GM12872 (cell line): ENCODE data around the gene SLC4A8.

ENCODE experiments used
- TF ChIP-seq, protein P1 (sequence below): IDR thresholded peaks from 3 replicates; pipeline ENCODE4 v1.5.1; 2011; ENCODE audit warnings: low read depth, mild to moderate bottlenecking, low read length, moderate library complexity; ENCODE audit not compliant: insufficient read depth

SLC4A8 gene

DNA sequence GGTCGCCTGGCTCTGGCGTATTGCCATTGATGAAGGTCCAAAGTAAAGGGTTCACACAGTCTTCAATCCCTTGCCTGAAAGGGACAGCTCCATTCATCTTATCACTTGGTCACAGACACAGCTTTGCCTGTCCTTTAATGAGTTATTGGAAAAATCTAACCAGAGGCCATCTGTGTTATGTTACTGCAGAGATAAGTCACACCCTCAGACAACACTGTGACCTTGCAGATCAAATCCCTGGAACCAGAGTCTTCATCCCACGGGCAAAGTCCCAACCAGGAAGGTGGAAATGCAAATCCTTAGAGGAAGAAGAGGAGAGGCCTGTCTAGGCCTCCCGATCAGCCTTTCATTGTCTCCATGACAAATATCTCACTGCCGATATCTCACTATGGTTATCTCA is 98.1 kb downstream of the SLC4A8 start:
- TF ChIP-seq, protein P1, sequence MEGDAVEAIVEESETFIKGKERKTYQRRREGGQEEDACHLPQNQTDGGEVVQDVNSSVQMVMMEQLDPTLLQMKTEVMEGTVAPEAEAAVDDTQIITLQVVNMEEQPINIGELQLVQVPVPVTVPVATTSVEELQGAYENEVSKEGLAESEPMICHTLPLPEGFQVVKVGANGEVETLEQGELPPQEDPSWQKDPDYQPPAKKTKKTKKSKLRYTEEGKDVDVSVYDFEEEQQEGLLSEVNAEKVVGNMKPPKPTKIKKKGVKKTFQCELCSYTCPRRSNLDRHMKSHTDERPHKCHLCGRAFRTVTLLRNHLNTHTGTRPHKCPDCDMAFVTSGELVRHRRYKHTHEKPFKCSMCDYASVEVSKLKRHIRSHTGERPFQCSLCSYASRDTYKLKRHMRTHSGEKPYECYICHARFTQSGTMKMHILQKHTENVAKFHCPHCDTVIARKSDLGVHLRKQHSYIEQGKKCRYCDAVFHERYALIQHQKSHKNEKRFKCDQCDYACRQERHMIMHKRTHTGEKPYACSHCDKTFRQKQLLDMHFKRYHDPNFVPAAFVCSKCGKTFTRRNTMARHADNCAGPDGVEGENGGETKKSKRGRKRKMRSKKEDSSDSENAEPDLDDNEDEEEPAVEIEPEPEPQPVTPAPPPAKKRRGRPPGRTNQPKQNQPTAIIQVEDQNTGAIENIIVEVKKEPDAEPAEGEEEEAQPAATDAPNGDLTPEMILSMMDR, result no peak

DNA sequence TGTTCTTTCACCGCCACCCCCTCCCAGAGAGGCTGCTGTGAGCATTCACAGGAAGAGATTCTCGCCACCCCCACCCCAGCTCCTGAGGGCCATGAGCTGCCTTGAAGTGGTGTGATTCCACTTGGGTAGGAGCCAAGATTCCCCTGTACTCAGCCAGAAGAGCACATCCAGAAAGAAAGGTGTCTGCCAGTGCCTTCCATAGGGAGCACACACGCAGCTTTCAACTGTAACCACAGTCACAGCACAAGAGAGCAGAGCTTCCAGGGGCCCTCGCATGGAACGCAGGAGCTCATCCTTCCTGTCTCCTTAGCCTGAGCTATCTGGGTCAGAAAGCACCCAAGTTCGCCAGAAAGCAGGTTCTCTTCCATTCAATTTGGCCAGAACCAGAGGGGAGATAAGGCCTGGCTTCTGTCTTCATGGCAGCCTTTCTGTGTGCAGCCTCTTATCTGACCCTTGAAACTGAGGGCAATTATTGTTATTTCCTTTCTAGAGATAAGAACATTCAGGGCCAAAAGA is 99.8 kb downstream of the SLC4A8 start:
- TF ChIP-seq, protein P1, result no peak

DNA sequence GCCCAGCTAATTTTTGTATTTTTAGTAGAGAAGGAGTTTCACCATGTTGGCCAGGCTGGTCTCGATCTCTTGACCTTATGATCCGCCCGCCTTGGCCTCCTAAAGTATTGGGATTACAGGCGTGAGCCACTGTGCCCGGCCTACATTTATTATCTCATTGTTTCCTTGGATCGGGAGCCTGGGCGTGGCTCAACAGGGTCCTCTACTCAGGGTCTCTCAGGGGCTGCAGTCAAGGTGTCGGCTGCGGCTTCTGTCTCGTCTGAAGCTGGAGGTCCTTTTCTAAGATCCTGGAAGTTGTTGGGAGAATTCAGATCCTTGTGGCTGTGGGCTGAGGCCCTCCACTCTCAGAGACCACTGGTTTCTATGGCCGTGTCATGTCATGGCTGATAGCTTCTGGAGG is 100.9 kb downstream of the SLC4A8 start:
- TF ChIP-seq, protein P1, result no peak

DNA sequence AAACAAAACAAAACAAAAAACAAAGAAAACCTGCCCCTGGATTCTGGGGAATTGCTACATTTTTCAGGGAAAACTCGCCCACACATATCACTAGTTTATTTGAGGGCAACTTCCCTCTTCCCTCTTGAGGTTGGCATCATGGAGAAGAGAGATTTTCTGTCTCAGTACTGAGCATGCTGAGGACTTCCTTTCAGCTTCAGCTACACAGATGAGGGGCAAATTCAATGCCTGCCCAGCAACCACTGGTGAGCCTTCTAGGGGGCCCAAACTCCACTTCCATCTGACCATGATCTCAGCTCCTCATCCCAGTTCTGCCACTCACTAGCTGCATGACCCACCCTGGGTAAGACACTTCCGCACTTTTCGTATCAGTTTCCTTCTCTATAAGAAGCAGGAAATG is 103.3 kb downstream of the SLC4A8 start:
- TF ChIP-seq, protein P1, result no peak

DNA sequence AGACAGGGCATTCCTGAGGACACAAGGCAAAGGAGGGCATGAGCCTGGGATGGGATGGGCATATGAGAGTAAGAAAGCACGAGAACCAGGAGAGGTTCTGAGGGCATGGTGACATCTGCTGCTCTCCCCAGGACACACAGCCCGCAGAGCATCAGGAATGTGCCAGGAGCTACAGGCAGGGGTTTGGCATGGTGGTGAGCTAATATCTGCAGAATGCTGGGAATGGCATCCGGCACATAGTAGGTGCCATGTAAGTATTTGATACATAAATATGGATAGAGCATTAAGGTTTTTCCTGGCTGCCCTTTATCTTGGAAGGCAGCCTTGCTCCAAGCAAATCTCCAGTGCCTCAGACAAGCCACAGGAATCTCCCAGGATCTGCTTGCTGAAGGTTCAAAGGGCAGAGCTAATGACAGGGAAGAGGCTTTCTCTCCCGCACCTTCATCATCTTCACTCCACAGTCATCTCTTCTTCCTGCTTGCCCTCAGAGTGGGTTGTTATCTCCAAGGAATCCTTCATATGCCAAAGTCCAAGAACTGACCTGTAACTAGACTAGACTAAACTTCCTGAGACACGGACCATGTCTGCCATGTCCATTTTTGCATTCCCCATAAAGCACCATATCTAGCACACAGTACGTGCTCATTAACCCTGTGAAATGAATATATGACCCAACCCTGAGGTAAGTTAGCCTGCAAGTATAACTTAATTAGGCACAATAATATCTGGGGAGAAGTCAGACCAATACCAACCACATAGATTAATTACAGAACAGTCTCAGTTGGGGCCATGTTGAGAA is 104.4 kb downstream of the SLC4A8 start:
- TF ChIP-seq, protein P1, result no peak

DNA sequence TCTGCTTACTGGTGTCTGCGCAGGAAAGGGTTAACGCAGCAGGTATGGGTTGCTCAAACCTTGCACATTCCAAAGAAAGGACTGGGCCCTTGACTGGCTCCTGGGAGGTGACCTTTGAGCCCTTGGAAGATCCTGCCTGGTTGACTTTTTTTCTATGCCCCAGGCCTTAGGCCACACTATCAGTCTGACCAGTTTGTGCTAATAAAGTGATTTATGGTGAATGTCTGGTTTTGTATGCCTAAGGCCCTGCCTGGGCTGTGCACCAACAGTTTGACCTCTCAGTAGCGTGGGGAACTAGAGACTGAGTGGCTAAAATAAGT is 105.0 kb downstream of the SLC4A8 start:
- TF ChIP-seq, protein P1, result no peak

DNA sequence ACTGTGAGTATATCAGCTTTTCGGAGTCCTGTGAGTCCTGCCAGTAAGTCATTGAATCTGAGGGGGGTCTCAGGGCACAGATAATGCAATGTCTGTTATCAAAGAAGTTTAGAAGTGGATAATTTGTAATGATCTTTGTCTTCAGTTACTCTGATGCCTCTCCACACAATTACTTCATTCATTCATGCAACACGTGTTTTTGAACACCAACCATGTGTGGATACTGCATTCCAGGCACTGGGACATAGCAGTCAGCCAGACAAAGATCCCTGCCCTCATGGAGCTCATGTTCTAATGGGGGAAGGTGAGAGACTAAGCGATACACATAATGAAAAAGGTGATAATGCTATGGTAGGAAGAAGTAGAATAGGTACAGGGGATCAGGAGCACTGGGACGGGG is 105.6 kb downstream of the SLC4A8 start:
- TF ChIP-seq, protein P1, result no peak
